ENCODE data around the gene FNDC11.

FNDC11 gene

DNA sequence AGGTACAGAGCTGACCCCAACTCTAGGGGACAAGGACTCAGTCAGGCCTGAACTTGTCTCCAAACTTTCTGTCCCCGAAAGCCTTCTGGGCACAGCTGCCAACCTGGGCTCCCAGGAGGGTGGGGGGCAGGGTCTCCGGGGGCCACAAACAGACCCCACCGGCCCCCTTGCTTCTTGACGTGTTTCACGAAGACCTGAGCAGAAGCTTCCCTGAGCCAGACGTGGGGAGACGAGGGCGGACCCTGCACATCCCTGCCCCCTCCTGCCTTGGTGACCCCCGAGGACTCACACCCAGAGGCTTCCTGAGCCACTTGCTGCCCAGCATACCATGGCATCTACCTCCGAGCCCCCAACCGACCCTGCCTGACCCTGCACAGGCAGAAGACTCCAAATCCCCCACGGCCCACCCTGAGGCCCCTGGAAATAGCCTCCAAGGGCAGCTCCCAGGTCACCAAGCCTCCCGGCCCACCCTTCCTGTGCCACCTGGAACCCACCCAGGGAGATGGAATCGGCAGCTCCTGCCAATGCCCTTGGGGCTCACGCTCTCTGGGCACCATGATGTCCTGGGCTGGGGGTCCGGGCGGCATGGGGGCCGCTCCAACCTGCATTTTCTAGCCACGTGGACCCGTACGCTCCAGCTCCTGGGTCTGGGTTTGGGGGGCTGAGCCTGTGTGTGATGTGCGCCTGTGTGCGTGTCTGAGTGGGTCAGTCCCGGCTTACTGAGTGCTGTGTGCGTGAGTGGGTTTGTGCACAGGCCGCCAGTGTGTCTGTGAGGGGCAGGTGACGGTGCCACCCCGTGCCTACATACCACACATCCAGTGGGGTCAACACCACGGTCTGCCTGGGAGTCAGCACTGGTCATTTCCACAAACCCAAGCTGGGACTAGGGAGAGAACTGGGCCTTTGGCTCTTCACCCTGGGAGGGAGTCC lies 14.3 kb upstream of the FNDC11 start:
- H3K27ac ChIP-seq (ENCODE audit: insufficient read depth, low read length, poor library complexity, severe bottlenecking): no peak overlapping the region
- DNase-seq: no peak
- no peaks in the 10 kb centered on the region for H3K27me3 ChIP-seq (replicated peaks; ENCODE audit: control insufficient read depth, insufficient read depth, low read length, poor library complexity, severe bottlenecking)
- H3K9me3 ChIP-seq (ENCODE audit: control insufficient read depth, low read length): no peaks in the 10 kb centered on the region
- H3K36me3 ChIP-seq (ENCODE audit: control insufficient read depth, insufficient read depth, low read length): no peaks in the 10 kb centered on the region
- no peak overlapping the region for H3K4me3 ChIP-seq (ENCODE audit: insufficient read depth, low read depth, low read length, poor library complexity, severe bottlenecking)
- H3K4me1 ChIP-seq (ENCODE audit: control insufficient read depth, insufficient read depth, low read length, poor library complexity, severe bottlenecking): peaks cover 24% of the 10 kb centered on the region

DNA sequence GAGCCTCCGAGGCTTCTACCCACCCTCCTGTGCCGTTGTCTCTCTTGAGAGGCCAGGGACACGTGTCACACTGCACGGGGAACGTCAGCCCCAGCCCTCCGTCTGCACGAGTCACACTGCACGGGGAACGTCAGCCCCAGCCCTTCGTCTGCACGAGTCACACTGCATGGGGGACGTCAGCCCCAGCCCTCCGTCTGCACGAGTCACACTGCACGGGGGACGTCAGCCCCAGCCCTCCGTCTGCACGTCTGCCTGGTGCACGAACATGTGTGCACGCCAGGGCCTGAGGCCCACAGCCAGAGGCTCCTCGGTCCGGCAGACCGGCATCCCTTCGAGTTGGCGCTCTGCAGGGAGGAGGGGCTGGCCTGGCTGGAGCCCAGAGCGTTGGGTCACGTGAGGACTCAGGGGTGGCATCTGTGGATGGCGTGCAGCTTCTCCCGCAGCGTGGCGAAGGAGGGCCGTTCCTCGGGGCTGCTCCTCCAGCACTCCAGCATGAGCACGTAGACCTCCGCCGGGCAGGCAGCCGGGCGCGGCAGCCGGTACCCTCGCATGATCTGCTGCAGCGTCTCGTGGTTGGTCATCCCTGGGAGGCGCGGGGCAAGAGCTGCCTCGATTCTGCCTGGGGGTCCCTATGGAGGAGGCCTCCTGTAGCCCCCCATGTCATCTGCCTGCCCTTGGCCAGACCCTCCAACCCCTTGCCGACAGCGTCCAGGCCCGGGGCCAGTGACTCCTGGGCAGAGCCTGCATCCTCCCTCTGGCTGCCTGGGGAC lies 13.4 kb upstream of the FNDC11 start:
- no peak for DNase-seq
- no peaks in the 10 kb centered on the region for H3K9me3 ChIP-seq (ENCODE audit: control insufficient read depth, low read length)
- no peak overlapping the region for H3K4me3 ChIP-seq (ENCODE audit: insufficient read depth, low read depth, low read length, poor library complexity, severe bottlenecking)
- H3K4me1 ChIP-seq (ENCODE audit: control insufficient read depth, insufficient read depth, low read length, poor library complexity, severe bottlenecking): peaks cover 24% of the 10 kb centered on the region
- H3K27ac ChIP-seq (ENCODE audit: insufficient read depth, low read length, poor library complexity, severe bottlenecking): no peak overlapping the region
- H3K27me3 ChIP-seq (replicated peaks; ENCODE audit: control insufficient read depth, insufficient read depth, low read length, poor library complexity, severe bottlenecking): no peaks in the 10 kb centered on the region
- H3K36me3 ChIP-seq (ENCODE audit: control insufficient read depth, insufficient read depth, low read length): no peaks in the 10 kb centered on the region

DNA sequence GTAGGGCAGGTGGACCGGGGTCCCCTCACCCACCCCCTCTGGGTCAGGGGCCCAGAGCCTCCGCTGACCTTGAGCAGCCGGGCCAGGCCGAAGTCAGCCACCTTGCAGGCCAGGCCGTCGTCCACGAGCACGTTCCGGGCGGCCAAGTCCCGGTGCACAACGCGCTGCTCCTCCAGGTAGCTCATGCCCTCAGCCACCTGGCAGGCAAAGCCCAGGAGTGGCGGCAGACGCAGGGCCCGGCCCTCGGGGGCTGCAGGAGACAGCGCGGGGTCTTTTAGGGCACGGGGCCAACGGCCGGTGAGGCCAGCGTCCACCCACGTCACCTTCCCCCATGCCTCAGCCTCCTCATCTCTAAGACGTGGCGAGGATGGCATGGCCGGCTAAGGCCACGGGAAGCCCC lies 12.6 kb upstream of the FNDC11 start:
- no peak for DNase-seq

DNA sequence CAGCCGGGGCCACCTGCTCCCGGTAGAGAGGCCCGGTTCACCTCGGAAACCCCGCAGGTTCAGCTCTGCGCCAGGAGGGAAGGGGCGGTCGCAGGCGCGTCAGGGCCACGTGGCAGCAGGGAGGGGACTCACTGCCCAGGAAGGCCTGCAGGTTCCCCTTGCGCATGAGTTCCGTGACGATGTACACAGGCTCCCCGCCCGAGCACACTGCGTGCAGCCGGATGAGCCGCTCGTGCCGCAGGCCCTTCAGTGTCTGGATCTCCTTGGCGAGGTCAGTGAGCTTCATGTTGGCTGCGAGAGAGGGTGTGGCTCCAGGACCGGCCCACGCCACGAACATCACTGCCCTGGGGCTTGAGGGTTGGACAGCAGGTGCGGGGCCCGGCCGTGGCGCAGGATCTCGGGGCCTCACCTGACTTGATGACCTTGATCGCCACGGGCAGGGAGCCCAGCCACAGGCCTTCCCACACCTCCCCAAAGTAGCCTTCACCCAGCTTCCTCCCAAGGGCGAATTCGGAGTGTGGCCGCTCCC lies 11.9 kb upstream of the FNDC11 start:
- Histone ChIP-seq H3K36me3 (ENCODE audit: control insufficient read depth, insufficient read depth, low read length) (no peaks in the 10 kb centered on the region), H3K27me3 (replicated peaks; ENCODE audit: control insufficient read depth, insufficient read depth, low read length, poor library complexity, severe bottlenecking) (no peaks in the 10 kb centered on the region), H3K4me1 (ENCODE audit: control insufficient read depth, insufficient read depth, low read length, poor library complexity, severe bottlenecking) (peaks cover 19% of the 10 kb centered on the region), H3K27ac (ENCODE audit: insufficient read depth, low read length, poor library complexity, severe bottlenecking) (no peak overlapping the region), H3K9me3 (ENCODE audit: control insufficient read depth, low read length) (no peaks in the 10 kb centered on the region), H3K4me3 (ENCODE audit: insufficient read depth, low read depth, low read length, poor library complexity, severe bottlenecking) (no peak overlapping the region)
- no peak for DNase-seq

More for the DNA sequence above, 12.6 kb upstream of the FNDC11 start:
- H3K27ac ChIP-seq (ENCODE audit: insufficient read depth, low read length, poor library complexity, severe bottlenecking): no peak overlapping the region
- H3K27me3 ChIP-seq (replicated peaks; ENCODE audit: control insufficient read depth, insufficient read depth, low read length, poor library complexity, severe bottlenecking): no peaks in the 10 kb centered on the region
- H3K4me1 ChIP-seq (ENCODE audit: control insufficient read depth, insufficient read depth, low read length, poor library complexity, severe bottlenecking): peaks cover 24% of the 10 kb centered on the region
- H3K36me3 ChIP-seq (ENCODE audit: control insufficient read depth, insufficient read depth, low read length): no peaks in the 10 kb centered on the region
- H3K9me3 ChIP-seq (ENCODE audit: control insufficient read depth, low read length): no peaks in the 10 kb centered on the region
- H3K4me3 ChIP-seq (ENCODE audit: insufficient read depth, low read depth, low read length, poor library complexity, severe bottlenecking): no peak overlapping the region

DNA sequence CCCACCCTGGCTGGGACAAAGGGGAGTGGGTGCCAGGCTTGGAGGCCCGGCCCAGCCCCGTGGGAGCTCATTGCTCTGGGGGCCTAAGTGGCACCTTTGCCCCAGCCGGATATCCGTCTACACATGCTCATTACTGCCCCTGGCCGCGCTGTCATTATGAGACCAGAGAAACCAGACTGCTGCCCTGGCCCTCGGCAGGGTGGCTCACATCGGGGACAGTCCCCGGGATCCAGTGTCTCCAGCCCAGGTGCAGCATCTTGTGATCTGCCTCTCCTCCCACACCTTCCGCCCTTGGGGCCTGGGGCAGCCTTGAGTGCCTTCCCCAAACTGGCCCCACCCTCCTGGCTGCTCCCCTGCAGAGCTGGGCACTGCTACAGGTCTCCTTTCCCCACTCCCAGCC lies 11.3 kb upstream of the FNDC11 start:
- Histone ChIP-seq H3K36me3 (ENCODE audit: control insufficient read depth, insufficient read depth, low read length) (no peaks in the 10 kb centered on the region), H3K4me3 (ENCODE audit: insufficient read depth, low read depth, low read length, poor library complexity, severe bottlenecking) (no peak overlapping the region), H3K27ac (ENCODE audit: insufficient read depth, low read length, poor library complexity, severe bottlenecking) (no peak overlapping the region), H3K27me3 (replicated peaks; ENCODE audit: control insufficient read depth, insufficient read depth, low read length, poor library complexity, severe bottlenecking) (no peaks in the 10 kb centered on the region), H3K4me1 (ENCODE audit: control insufficient read depth, insufficient read depth, low read length, poor library complexity, severe bottlenecking) (peaks cover 13% of the 10 kb centered on the region), H3K9me3 (ENCODE audit: control insufficient read depth, low read length) (no peaks in the 10 kb centered on the region)
- DNase-seq: no peak

DNA sequence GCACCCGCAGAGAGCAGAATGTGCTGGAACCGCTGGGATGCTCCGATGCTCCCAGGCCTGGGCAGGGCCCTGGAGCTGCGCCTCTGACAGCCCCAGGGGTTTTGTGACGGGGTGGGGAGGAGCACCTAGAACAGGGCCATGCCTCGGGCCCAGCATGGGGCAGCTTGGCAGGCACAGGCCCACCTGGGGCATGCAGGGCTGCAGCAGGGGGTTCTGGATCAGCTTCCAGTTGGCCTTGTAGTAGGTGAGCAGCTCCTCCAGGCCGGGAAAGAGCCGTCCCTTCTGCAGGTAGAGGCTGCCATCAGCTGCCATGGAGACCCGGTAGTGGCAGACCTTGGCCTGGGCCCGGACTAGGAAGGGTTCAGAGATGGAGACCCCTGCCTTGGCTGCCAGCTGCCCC lies 10.8 kb upstream of the FNDC11 start:
- Histone ChIP-seq H3K9me3 (ENCODE audit: control insufficient read depth, low read length) (no peaks in the 10 kb centered on the region), H3K36me3 (ENCODE audit: control insufficient read depth, insufficient read depth, low read length) (no peaks in the 10 kb centered on the region), H3K4me3 (ENCODE audit: insufficient read depth, low read depth, low read length, poor library complexity, severe bottlenecking) (no peak overlapping the region), H3K27me3 (replicated peaks; ENCODE audit: control insufficient read depth, insufficient read depth, low read length, poor library complexity, severe bottlenecking) (no peaks in the 10 kb centered on the region), H3K4me1 (ENCODE audit: control insufficient read depth, insufficient read depth, low read length, poor library complexity, severe bottlenecking) (peaks cover 11% of the 10 kb centered on the region), H3K27ac (ENCODE audit: insufficient read depth, low read length, poor library complexity, severe bottlenecking) (no peak overlapping the region)
- no peak for DNase-seq

DNA sequence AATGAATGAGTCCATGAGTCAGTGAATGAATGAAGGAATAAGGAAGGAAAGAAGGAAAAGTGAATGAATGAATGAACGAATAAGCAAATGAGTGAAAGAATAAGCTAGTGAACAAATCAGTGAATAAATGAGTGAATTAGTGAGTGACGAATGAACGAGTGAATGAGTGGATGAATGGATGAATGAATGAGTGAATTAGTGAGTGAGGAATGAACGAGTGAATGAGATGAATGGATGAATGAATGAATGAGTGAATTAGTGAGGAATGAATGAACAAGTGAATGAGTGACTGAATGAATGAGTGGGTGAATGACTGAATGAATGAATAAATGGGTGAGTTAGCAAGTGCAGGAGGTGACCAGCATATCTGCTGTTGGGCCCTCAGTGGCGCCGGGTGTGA lies 10.2 kb upstream of the FNDC11 start:
- Histone ChIP-seq H3K36me3 (ENCODE audit: control insufficient read depth, insufficient read depth, low read length) (no peaks in the 10 kb centered on the region), H3K9me3 (ENCODE audit: control insufficient read depth, low read length) (no peaks in the 10 kb centered on the region), H3K4me3 (ENCODE audit: insufficient read depth, low read depth, low read length, poor library complexity, severe bottlenecking) (no peak overlapping the region), H3K4me1 (ENCODE audit: control insufficient read depth, insufficient read depth, low read length, poor library complexity, severe bottlenecking) (peaks cover 5% of the 10 kb centered on the region), H3K27ac (ENCODE audit: insufficient read depth, low read length, poor library complexity, severe bottlenecking) (no peak overlapping the region), H3K27me3 (replicated peaks; ENCODE audit: control insufficient read depth, insufficient read depth, low read length, poor library complexity, severe bottlenecking) (no peaks in the 10 kb centered on the region)
- no peak for DNase-seq

DNA sequence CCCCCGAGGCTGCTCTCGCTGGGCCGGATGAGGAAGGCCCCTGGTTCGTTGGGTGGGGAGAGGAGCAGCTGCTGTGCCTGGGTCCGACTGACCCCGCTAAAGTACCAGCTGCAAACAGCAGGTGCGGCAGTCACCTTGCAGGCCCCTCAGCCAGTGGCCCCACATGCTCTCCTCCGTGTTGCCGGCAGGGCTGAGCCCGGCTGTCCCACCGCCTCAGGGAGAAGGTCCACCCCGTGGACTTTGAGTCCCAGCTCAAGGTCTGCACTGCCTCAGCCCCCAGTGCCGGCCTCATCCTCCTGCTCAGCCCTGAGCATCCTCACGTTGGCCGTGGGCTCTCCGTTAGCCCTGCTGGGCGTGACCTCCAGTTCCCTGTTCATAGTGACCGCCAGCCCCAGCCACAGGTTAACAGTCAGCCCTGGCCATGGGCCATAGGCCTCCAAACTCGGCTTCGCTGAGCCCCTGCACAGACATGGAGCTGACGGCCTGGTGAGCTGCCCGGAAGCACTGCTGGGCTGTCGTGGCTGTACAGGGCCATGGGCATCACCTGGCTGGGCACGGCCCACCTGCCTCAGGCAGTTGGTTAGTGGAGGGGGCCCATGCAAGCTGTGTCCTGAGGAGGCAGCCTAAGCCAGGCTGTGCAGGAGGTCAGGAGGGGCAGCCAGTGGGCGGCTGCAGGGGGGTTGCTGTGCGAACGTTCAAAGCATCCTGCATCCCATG lies 9.6 kb upstream of the FNDC11 start:
- H3K9me3 ChIP-seq (ENCODE audit: control insufficient read depth, low read length): no peaks in the 10 kb centered on the region
- no peak overlapping the region for H3K27ac ChIP-seq (ENCODE audit: insufficient read depth, low read length, poor library complexity, severe bottlenecking)
- H3K4me1 ChIP-seq (ENCODE audit: control insufficient read depth, insufficient read depth, low read length, poor library complexity, severe bottlenecking): no peaks in the 10 kb centered on the region
- no peaks in the 10 kb centered on the region for H3K36me3 ChIP-seq (ENCODE audit: control insufficient read depth, insufficient read depth, low read length)
- DNase-seq: no peak
- no peaks in the 10 kb centered on the region for H3K27me3 ChIP-seq (replicated peaks; ENCODE audit: control insufficient read depth, insufficient read depth, low read length, poor library complexity, severe bottlenecking)
- H3K4me3 ChIP-seq (ENCODE audit: insufficient read depth, low read depth, low read length, poor library complexity, severe bottlenecking): no peak overlapping the region

DNA sequence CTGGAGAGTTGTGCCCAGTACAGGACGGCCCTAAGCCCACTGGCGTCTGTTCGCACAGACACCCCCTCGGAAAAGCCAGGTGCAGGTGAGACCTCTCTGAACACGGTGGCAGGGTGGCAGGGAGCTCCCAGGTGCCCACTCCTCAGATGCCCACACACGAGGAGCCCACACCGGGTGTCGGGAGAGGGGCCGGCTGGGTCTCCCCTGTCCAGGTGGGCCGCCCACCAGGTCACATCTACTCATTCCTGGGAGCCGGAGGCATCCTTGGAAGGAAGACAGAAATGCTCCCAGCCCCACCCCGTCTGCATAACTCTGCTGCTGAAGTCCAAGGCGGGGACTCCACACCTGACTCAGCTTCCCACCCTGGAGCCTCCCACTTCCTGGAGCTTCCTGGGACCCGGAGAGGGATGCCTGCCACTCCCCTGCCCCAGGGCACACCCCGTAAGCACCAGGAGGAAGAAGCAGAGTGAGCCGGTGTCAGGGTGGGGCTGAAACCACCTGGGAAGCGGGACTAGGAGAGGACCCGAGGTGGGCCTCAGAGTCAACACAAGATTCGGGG lies 8.9 kb upstream of the FNDC11 start:
- Histone ChIP-seq H3K36me3 (ENCODE audit: control insufficient read depth, insufficient read depth, low read length) (no peaks in the 10 kb centered on the region), H3K27ac (ENCODE audit: insufficient read depth, low read length, poor library complexity, severe bottlenecking) (no peak overlapping the region), H3K27me3 (replicated peaks; ENCODE audit: control insufficient read depth, insufficient read depth, low read length, poor library complexity, severe bottlenecking) (peaks cover 2% of the 10 kb centered on the region), H3K4me1 (ENCODE audit: control insufficient read depth, insufficient read depth, low read length, poor library complexity, severe bottlenecking) (no peaks in the 10 kb centered on the region), H3K9me3 (ENCODE audit: control insufficient read depth, low read length) (no peaks in the 10 kb centered on the region), H3K4me3 (ENCODE audit: insufficient read depth, low read depth, low read length, poor library complexity, severe bottlenecking) (no peak overlapping the region)
- DNase-seq: no peak

Measured in effector memory CD4-positive, alpha-beta T cell (primary cell).